Measurements from ENCODE around the gene CLECL1. TPM values are rescaled to one million over a fixed set of nuclear protein-coding genes. Genes with fewer than 3 reads are reported as not detected.
"Not testable (repeated sequence)": the region's sequence is repeated elsewhere in the genome, so short reads cannot be mapped to it uniquely, and the experiment has no call there.

Gene CLECL1
- total RNA-seq, 4 donors from 2014 or later, result 1.9 TPM; not detected in 3

- intact Hi-C loops (cut with DNase I; ENCODE audit: low total_unique reads), result no loop called here
- no peak for TF ChIP-seq POLR2A (IDR thresholded peaks at IDR 0.05)
Measured at GRCh38 chr12:9745199-9745598, 12.3 kb upstream of the CLECL1 start.

GRCh38 chr12:9742661-9743060, 9.8 kb upstream of the CLECL1 start:
- TF ChIP-seq POLR2A (IDR thresholded peaks at IDR 0.05) (no peak), CTCF (IDR thresholded peaks at IDR 0.05) (no peak)
- Histone ChIP-seq H3K4me1 (peaks cover 0 to 6% of the 10 kb centered on the region in 2 donors), H3K36me3 (no peaks in the 10 kb centered on the region), H3K4me3 (no peak overlapping the region), H3K27me3 (no peaks in the 10 kb centered on the region), H3K27ac (no peak overlapping the region), H3K9me3 (no peaks in the 10 kb centered on the region)
- intact Hi-C loops (cut with DNase I; ENCODE audit: low total_unique reads), result no loop called here
- DNase-seq, result no peak

More at GRCh38 chr12:9745199-9745598, 12.3 kb upstream of the CLECL1 start:
- Histone ChIP-seq H3K9me3 (no peaks in the 10 kb centered on the region), H3K4me1 (no peaks in the 10 kb centered on the region), H3K4me3 (no peak overlapping the region), H3K27me3 (no peaks in the 10 kb centered on the region), H3K27ac (no peak overlapping the region), H3K36me3 (no peaks in the 10 kb centered on the region)
- DNase-seq, result no peak

- Histone ChIP-seq H3K9me3 (no peaks in the 10 kb centered on the region), H3K36me3 (no peaks in the 10 kb centered on the region), H3K4me3 (no peak overlapping the region), H3K27ac (no peak overlapping the region), H3K27me3 (no peaks in the 10 kb centered on the region), H3K4me1 (peaks cover 0 to 10% of the 10 kb centered on the region in 2 donors)
- TF ChIP-seq POLR2A (IDR thresholded peaks at IDR 0.05) (no peak), CTCF (IDR thresholded peaks at IDR 0.05) (no peak)
- no peak for DNase-seq
- intact Hi-C loops (cut with DNase I; ENCODE audit: low total_unique reads), result no loop called here
Measured at GRCh38 chr12:9741726-9742125, 8.8 kb upstream of the CLECL1 start.

GRCh38 chr12:9740106-9740750, 7.3 kb upstream of the CLECL1 start:
- H3K4me3 ChIP-seq, result peak overlapping the region in 1 of 2 donors; percentile 19
- peak overlapping the region; percentile 68 to 71 for H3K27ac ChIP-seq
- H3K9me3 ChIP-seq, result no peaks in the 10 kb centered on the region
- peaks cover 0 to 10% of the 10 kb centered on the region in 2 donors for H3K4me1 ChIP-seq
- H3K36me3 ChIP-seq, result no peaks in the 10 kb centered on the region
- H3K27me3 ChIP-seq, result no peaks in the 10 kb centered on the region
- intact Hi-C loops (cut with DNase I; ENCODE audit: low total_unique reads), result no loop called here
- no peak for TF ChIP-seq POLR2A (IDR thresholded peaks at IDR 0.05)
- TF ChIP-seq CTCF (IDR thresholded peaks at IDR 0.05), result no peak
- DNase-seq, result no peak

- Histone ChIP-seq H3K27ac (peak overlapping the region; percentile 68 to 71), H3K4me3 (peak overlapping the region in 1 of 2 donors; percentile 19), H3K4me1 (peaks cover 0 to 10% of the 10 kb centered on the region in 2 donors)
- H3K36me3 ChIP-seq; intact Hi-C loops (cut with DNase I; ENCODE audit: low total_unique reads); H3K27me3 ChIP-seq; H3K9me3 ChIP-seq; DNase-seq: not testable (repeated sequence)
- peak in 1 of 2 donors; percentile 14 for TF ChIP-seq POLR2A (IDR thresholded peaks at IDR 0.05)
Measured at GRCh38 chr12:9739404-9740105, 6.7 kb upstream of the CLECL1 start.

- H3K36me3 ChIP-seq; intact Hi-C loops (cut with DNase I; ENCODE audit: low total_unique reads); H3K27me3 ChIP-seq; H3K4me3 ChIP-seq; H3K9me3 ChIP-seq; DNase-seq: not testable (repeated sequence)
- peak overlapping the region; percentile 68 to 71 for H3K27ac ChIP-seq
- peaks cover 0 to 10% of the 10 kb centered on the region in 2 donors for H3K4me1 ChIP-seq
Measured at GRCh38 chr12:9738905-9739304, 6.0 kb upstream of the CLECL1 start.

Measured in uterus (tissue), 4 donors.